ENCODE results near the gene SAMD8. TPM values are rescaled to one million over a fixed set of nuclear protein-coding genes. Genes with fewer than 3 reads are reported as not detected.

SAMD8 gene
- total RNA-seq, 4 donors from 2014 or later: 18.5 to 36.0 (median 24.6) TPM

GRCh38 chr10:75084834-75085384 is 26.5 kb upstream of the SAMD8 start:
- no peak for TF ChIP-seq CTCF (IDR thresholded peaks at IDR 0.05)
- TF ChIP-seq POLR2A (IDR thresholded peaks at IDR 0.05): no peak
- intact Hi-C loops (cut with DNase I): no loop called here
- Histone ChIP-seq H3K9me3 (no peaks in the 10 kb centered on the region), H3K4me1 (peaks cover 0 to 13% (median 0%) of the 10 kb centered on the region in 3 donors), H3K4me3 (no peak overlapping the region), H3K36me3 (no peaks in the 10 kb centered on the region), H3K27me3 (peaks cover 0 to 54% (median 0%) of the 10 kb centered on the region in 4 donors), H3K27ac (no peak overlapping the region)
- WGBS, 2 donors: 92 to 95% methylated on average over 8 to 13 of the region's 19 CpGs
- DNase-seq: no peak

- Histone ChIP-seq H3K9me3 (no peaks in the 10 kb centered on the region), H3K36me3 (no peaks in the 10 kb centered on the region), H3K27me3 (peaks cover 0 to 49% (median 0%) of the 10 kb centered on the region in 4 donors), H3K4me1 (peaks cover 0 to 12% (median 0%) of the 10 kb centered on the region in 3 donors), H3K4me3 (no peak overlapping the region), H3K27ac (no peak overlapping the region)
- no peak for DNase-seq
- TF ChIP-seq CTCF (IDR thresholded peaks at IDR 0.05) (no peak), POLR2A (IDR thresholded peaks at IDR 0.05) (no peak)
- intact Hi-C loops (cut with DNase I): no loop called here
- WGBS, 2 donors: 87 to 89% methylated on average over 6 to 9 of the region's 9 CpGs
Observed at GRCh38 chr10:75086278-75086934, 25.1 kb upstream of the SAMD8 start.

- H3K4me3 ChIP-seq: no peak overlapping the region
- H3K27me3 ChIP-seq: peaks cover 0 to 40% (median 0%) of the 10 kb centered on the region in 4 donors
- no peak for DNase-seq
- H3K27ac ChIP-seq: no peak overlapping the region
- H3K36me3 ChIP-seq: no peaks in the 10 kb centered on the region
- 71 to 100% methylated on average over 1 to 2 of the region's 2 CpGs for WGBS, 2 donors
- peaks cover 0 to 8% (median 0%) of the 10 kb centered on the region in 3 donors for H3K4me1 ChIP-seq
- intact Hi-C loops (cut with DNase I): no loop called here
- no peak for TF ChIP-seq CTCF (IDR thresholded peaks at IDR 0.05)
- no peak for TF ChIP-seq POLR2A (IDR thresholded peaks at IDR 0.05)
- H3K9me3 ChIP-seq: no peaks in the 10 kb centered on the region
Observed at GRCh38 chr10:75088640-75089039, 22.8 kb upstream of the SAMD8 start.

GRCh38 chr10:75089634-75090033 is 21.8 kb upstream of the SAMD8 start:
- no peak overlapping the region for H3K27ac ChIP-seq
- intact Hi-C loops (cut with DNase I): no loop called here
- WGBS, 2 donors: 88 to 96% methylated on average over 6 of the region's 6 CpGs
- H3K27me3 ChIP-seq: peaks cover 0 to 30% (median 0%) of the 10 kb centered on the region in 4 donors
- DNase-seq: no peak
- no peak for TF ChIP-seq CTCF (IDR thresholded peaks at IDR 0.05)
- no peak for TF ChIP-seq POLR2A (IDR thresholded peaks at IDR 0.05)
- H3K9me3 ChIP-seq: no peaks in the 10 kb centered on the region
- H3K4me1 ChIP-seq: no peaks in the 10 kb centered on the region
- H3K4me3 ChIP-seq: no peak overlapping the region
- H3K36me3 ChIP-seq: no peaks in the 10 kb centered on the region

GRCh38 chr10:75091146-75091545 is 20.3 kb upstream of the SAMD8 start:
- no peaks in the 10 kb centered on the region for H3K9me3 ChIP-seq
- H3K27ac ChIP-seq: no peak overlapping the region
- no peaks in the 10 kb centered on the region for H3K36me3 ChIP-seq
- DNase-seq: no peak
- no peaks in the 10 kb centered on the region for H3K4me1 ChIP-seq
- 61 to 62% methylated on average over 3 of the region's 3 CpGs for WGBS, 2 donors
- TF ChIP-seq CTCF (IDR thresholded peaks at IDR 0.05) (no peak), POLR2A (IDR thresholded peaks at IDR 0.05) (no peak)
- no peak overlapping the region for H3K4me3 ChIP-seq
- intact Hi-C loops (cut with DNase I): no loop called here
- H3K27me3 ChIP-seq: peaks cover 0 to 16% (median 0%) of the 10 kb centered on the region in 4 donors
